PFSK-1 (cell line): ENCODE results near the gene SPEF1.

Experiments used
- FOXP2 ChIP-seq: optimal IDR thresholded peaks from 2 replicates; pipeline ENCODE3; 2011; ENCODE audit warnings: borderline replicate concordance, control low read depth, inconsistent platforms; ENCODE audit not compliant: insufficient read depth; ENCODE audit errors: extremely low read length, extremely low read depth
- POLR2AphosphoS5 ChIP-seq: IDR thresholded peaks from 2 replicates; pipeline ENCODE4 v1.6.1; 2012; ENCODE audit warnings: low read depth, mild to moderate bottlenecking, control low read depth, low read length, moderate library complexity
- SIN3A ChIP-seq: IDR thresholded peaks from 2 replicates; pipeline ENCODE4 v1.6.1; 2012; ENCODE audit warnings: mild to moderate bottlenecking, low read length, moderate library complexity, borderline replicate concordance; ENCODE audit not compliant: insufficient read depth
- TAF1 ChIP-seq: IDR thresholded peaks from 2 replicates; pipeline ENCODE4 v1.6.1; 2012; ENCODE audit warnings: low read length, control low read depth, borderline replicate concordance; ENCODE audit not compliant: insufficient read depth
- TF ChIP-seq, protein P1 (sequence below), 2 experiments: IDR thresholded peaks; 2 replicates each; pipeline versions ENCODE4 v1.6.1 to v1.8.0; 2011 to 2012; ENCODE audit warnings: low read depth in 2 of 2, low read length in 2 of 2, control low read depth in 1 of 2, inconsistent platforms in 1 of 2, mild to moderate bottlenecking in 1 of 2, moderate library complexity in 1 of 2; ENCODE audit not compliant: insufficient read depth in 1 of 2

The SPEF1 gene

DNA sequence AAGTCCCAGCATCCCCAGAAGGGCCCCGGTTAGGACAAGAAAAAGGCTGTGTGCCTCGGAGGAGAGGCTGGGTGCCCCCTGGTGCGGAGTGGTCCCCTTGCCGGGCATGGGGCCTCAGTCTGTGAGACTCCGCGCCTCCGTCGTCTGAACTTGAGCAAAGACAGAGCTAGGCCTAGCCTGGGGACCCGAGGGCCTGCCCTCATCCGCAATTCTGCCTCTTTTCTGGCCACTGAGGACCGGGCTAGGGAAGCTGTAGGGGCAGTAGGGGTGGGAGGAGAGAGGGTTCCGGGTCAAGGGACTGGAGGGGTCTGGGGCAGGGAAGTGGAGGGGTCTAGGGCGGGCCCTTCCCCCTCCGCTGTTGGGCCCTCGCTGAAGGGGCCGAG, 49.3 kb downstream of the SPEF1 start:
- TF ChIP-seq SIN3A = no peak
- TF ChIP-seq FOXP2 = no peak
- TF ChIP-seq, protein P1, sequence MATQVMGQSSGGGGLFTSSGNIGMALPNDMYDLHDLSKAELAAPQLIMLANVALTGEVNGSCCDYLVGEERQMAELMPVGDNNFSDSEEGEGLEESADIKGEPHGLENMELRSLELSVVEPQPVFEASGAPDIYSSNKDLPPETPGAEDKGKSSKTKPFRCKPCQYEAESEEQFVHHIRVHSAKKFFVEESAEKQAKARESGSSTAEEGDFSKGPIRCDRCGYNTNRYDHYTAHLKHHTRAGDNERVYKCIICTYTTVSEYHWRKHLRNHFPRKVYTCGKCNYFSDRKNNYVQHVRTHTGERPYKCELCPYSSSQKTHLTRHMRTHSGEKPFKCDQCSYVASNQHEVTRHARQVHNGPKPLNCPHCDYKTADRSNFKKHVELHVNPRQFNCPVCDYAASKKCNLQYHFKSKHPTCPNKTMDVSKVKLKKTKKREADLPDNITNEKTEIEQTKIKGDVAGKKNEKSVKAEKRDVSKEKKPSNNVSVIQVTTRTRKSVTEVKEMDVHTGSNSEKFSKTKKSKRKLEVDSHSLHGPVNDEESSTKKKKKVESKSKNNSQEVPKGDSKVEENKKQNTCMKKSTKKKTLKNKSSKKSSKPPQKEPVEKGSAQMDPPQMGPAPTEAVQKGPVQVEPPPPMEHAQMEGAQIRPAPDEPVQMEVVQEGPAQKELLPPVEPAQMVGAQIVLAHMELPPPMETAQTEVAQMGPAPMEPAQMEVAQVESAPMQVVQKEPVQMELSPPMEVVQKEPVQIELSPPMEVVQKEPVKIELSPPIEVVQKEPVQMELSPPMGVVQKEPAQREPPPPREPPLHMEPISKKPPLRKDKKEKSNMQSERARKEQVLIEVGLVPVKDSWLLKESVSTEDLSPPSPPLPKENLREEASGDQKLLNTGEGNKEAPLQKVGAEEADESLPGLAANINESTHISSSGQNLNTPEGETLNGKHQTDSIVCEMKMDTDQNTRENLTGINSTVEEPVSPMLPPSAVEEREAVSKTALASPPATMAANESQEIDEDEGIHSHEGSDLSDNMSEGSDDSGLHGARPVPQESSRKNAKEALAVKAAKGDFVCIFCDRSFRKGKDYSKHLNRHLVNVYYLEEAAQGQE (IDR thresholded peaks at IDR 0.05; ENCODE audit: insufficient read depth in 1 of 2, low read depth in 2 of 2, low read length in 2 of 2) = no peak
- no peak for TF ChIP-seq TAF1
- no peak for TF ChIP-seq POLR2AphosphoS5

DNA sequence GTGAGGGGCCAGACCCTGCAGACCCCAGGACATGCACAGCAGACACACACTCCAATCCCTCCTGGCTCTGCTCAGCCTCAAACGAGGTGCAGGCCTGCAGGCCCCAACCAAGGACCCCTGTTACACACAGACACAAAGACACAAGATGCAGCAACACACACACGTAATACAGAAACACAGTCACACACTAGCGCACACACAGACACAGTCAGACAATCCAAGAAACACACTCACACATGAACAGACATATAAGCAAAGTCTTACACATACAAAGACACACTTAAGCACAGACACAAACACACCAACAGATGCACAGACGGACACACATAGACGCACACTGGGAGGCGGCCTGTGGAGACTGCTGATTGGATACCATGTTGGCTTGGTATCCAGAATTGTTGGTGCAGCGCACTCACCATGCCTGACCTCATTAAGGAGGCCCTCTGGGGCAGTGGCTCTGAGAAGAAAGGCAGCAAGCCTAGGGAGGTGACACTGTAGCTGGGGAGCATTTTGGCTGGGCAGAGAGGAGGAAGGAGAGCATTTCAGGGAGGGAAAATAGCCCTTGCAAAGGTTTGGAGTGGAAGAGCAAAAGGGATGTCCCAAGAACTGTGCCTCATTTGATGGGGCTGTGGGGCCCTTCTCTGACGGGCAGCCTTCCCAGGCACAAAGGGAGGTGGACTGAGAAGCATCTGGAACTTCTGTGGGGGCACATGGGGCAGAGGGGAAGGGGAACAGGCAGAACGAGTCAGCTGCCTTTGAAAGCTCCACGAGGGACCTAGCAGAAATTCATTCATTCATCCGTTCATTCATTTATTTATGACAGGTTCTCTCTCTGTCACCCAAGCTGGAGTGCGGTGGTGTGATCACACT, 50.2 kb downstream of the SPEF1 start:
- TF ChIP-seq TAF1 (no peak), FOXP2 (no peak), SIN3A (no peak), POLR2AphosphoS5 (no peak)
- TF ChIP-seq, protein P1 (IDR thresholded peaks at IDR 0.05; ENCODE audit: insufficient read depth in 1 of 2, low read depth in 2 of 2, low read length in 2 of 2) = no peak

DNA sequence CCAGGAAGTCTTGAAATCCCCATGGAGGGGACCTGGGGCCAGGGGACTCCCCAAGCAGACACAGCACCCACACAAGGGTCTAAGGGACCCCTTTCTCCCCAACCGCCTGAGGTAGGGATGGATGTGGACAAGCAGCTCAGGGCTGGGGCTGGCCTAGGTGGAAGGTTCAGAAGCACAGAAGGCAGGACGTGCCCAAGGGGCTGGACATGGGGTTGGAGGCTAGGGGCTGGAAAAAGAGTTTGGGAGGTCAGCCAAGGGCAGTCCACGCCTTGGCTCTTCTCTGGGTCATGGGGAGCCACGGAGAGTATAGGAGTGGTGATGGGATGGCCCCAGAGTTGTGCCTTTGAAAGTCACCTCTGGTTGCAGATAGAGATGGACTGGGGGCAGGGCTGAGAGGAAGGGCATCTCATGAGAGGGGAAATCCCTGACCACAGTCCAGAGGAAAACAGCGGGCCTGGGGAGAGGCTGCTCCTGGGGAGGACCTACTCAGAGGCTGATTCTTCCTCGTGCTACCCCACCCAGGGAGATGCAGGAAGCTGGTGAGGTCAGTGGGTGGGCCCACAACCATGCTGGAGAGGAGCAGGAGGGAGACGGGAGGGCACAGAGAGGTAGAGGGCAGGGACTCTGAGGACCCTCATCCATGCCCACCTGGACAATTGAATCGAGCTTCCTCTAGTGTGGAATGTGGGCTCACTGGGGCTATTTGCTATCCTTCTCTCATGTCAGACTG, 51.3 kb downstream of the SPEF1 start:
- no peak for TF ChIP-seq POLR2AphosphoS5
- no peak for TF ChIP-seq SIN3A
- TF ChIP-seq FOXP2 = no peak
- TF ChIP-seq, protein P1 (IDR thresholded peaks at IDR 0.05; ENCODE audit: insufficient read depth in 1 of 2, low read depth in 2 of 2, low read length in 2 of 2) = no peak

DNA sequence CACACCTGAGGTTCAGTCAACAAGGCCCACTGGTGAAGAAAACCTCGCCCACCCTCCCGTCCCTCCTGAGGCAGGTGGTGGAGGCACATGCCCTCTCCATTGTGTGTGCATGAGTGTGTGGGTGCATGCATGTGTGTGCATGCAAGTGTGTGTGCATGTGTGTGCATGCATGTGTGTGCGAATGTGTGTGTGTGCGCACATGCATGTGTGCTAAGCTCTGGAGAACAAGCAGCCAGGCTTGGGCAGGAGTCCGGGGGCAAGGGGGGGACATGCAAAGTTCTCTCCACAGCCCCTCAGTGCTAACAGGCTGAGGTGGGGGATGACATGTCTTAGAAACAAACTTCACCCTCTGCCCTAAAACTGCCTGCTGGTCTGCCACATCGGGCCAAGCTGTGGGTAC, 51.9 kb downstream of the SPEF1 start:
- TF ChIP-seq FOXP2 (no peak), SIN3A (no peak), TAF1 (no peak), POLR2AphosphoS5 (no peak)
- TF ChIP-seq, protein P1 (IDR thresholded peaks at IDR 0.05; ENCODE audit: insufficient read depth in 1 of 2, low read depth in 2 of 2, low read length in 2 of 2) = no peak
